Gastrocnemius medialis (tissue), 4 donors: ENCODE measurements around the gene TACC3. TPM values are rescaled to one million over a fixed set of nuclear protein-coding genes. Genes with fewer than 3 reads are reported as not detected.

ENCODE experiments used
- ATAC-seq, 2 donors: fragments of 150-250 bp; one replicate each; pipeline ENCODE4 v1.9.1; 2016
- DNase-seq, 2 donors: peaks; one replicate each; pipeline ENCODE4 v3.0.0-alpha.2; 2019
- H3K27ac ChIP-seq, 4 donors: fragments of 200-600 bp; sonication (generic); 1 replicate in 1 of 4; 2 replicates in 3 of 4; pipeline ENCODE4 v1.5.1; 2016 to 2018; ENCODE audit warnings: mild to moderate bottlenecking in 2 of 4, moderate library complexity in 1 of 4
- H3K27me3 ChIP-seq, 3 donors: fragments of 200-600 bp; sonication (generic) in 2 of 3; 1 replicate in 1 of 3; 2 replicates in 2 of 3; pipeline versions ENCODE4 v1.5.1 to v1.6.0; 2016 to 2019; ENCODE audit warnings: mild to moderate bottlenecking in 1 of 3, moderate library complexity in 1 of 3
- H3K36me3 ChIP-seq, 2 donors: fragments of 200-600 bp; sonication (generic) in 1 of 2; one replicate each; pipeline ENCODE4 v1.5.1; 2017 to 2018
- H3K4me1 ChIP-seq, 2 donors: fragments of 200-600 bp; sonication (generic) in 1 of 2; one replicate each; pipeline ENCODE4 v1.5.1; 2016 to 2017; ENCODE audit warnings: mild to moderate bottlenecking in 2 of 2
- H3K4me3 ChIP-seq, 4 donors: fragments of 200-600 bp; sonication (generic) in 3 of 4; 1 replicate in 1 of 4; 2 replicates in 3 of 4; pipeline ENCODE4 v1.5.1; 2016 to 2019; ENCODE audit warnings: mild to moderate bottlenecking in 2 of 4
- H3K9me3 ChIP-seq, 3 donors: fragments of 200-600 bp; sonication (generic) in 2 of 3; 1 replicate in 1 of 3; 2 replicates in 2 of 3; pipeline ENCODE4 v1.5.1; 2016 to 2019
- POLR2A ChIP-seq, 2 donors: fragments of 450-650 bp; IDR thresholded peaks; one replicate each; pipeline ENCODE4 v1.6.1; 2017; ENCODE audit warnings: antibody characterized with exemption in 2 of 2, mild to moderate bottlenecking in 2 of 2, moderate library complexity in 2 of 2
- in situ Hi-C, 4 donors: fragments of 200-750 bp; cut with MboI; loops; one replicate each; pipeline versions ENCODE4 v1.15.0 to v1.8.0; 2017; ENCODE audit warnings: low sequenced_read_pairs in 4 of 4
- intact Hi-C: fragments of 100-400 bp; cut with DNase I; formaldehyde crosslinking; loops from one replicate; pipeline ENCODE4 v1.15.1; 2023; ENCODE audit warnings: low total_unique reads
- total RNA-seq, 4 donors: library from RNA; depleted of rRNA; stranded (reverse); fragments of >200 nt; gene quantifications; one replicate each; pipeline versions ENCODE4 v1.1.0 to v1.2.3, GENCODE V29; 2016
- TF ChIP-seq, protein P1 (sequence below), 5 experiments: fragments of 450-650 bp in 3 of 5; fragments of 200-600 bp in 2 of 5; sonication (generic) in 2 of 5; IDR thresholded peaks in 4 of 5; conservative IDR thresholded peaks in 1 of 5; 1 replicate in 4 of 5; 2 replicates in 1 of 5; pipeline ENCODE4 v1.5.1; 2016 to 2019; ENCODE audit warnings: antibody characterized with exemption in 5 of 5, mild to moderate bottlenecking in 3 of 5, moderate library complexity in 3 of 5

TACC3 gene
- total RNA-seq, 4 donors from 2014 or later, result 1.5 to 3.2 (median 1.9) TPM

- Histone ChIP-seq H3K27me3 (no peaks in the 10 kb centered on the region), H3K4me1 (no peaks in the 10 kb centered on the region), H3K4me3 (no peak overlapping the region), H3K36me3 (no peaks in the 10 kb centered on the region), H3K9me3 (no peaks in the 10 kb centered on the region), H3K27ac (no peak overlapping the region)
- DNase-seq (no peak), ATAC-seq (no peak)
- in situ Hi-C loops, result loop anchor here (10.0 to 25.0 kb wide), 3 partner anchors 137 to 155 kb away; no protein-coding TSS in a partner anchor
- intact Hi-C loops, result no loop called here
- TF ChIP-seq POLR2A (IDR thresholded peaks at IDR 0.05), result no peak
- TF ChIP-seq, protein P1, sequence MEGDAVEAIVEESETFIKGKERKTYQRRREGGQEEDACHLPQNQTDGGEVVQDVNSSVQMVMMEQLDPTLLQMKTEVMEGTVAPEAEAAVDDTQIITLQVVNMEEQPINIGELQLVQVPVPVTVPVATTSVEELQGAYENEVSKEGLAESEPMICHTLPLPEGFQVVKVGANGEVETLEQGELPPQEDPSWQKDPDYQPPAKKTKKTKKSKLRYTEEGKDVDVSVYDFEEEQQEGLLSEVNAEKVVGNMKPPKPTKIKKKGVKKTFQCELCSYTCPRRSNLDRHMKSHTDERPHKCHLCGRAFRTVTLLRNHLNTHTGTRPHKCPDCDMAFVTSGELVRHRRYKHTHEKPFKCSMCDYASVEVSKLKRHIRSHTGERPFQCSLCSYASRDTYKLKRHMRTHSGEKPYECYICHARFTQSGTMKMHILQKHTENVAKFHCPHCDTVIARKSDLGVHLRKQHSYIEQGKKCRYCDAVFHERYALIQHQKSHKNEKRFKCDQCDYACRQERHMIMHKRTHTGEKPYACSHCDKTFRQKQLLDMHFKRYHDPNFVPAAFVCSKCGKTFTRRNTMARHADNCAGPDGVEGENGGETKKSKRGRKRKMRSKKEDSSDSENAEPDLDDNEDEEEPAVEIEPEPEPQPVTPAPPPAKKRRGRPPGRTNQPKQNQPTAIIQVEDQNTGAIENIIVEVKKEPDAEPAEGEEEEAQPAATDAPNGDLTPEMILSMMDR (IDR thresholded peaks at IDR 0.05 in 4 of 5, conservative IDR thresholded peaks at IDR 0.05 in 1 of 5), result no peak
Measured at GRCh38 chr4:1749826-1750225, 28.5 kb downstream of the TACC3 start.

DNA sequence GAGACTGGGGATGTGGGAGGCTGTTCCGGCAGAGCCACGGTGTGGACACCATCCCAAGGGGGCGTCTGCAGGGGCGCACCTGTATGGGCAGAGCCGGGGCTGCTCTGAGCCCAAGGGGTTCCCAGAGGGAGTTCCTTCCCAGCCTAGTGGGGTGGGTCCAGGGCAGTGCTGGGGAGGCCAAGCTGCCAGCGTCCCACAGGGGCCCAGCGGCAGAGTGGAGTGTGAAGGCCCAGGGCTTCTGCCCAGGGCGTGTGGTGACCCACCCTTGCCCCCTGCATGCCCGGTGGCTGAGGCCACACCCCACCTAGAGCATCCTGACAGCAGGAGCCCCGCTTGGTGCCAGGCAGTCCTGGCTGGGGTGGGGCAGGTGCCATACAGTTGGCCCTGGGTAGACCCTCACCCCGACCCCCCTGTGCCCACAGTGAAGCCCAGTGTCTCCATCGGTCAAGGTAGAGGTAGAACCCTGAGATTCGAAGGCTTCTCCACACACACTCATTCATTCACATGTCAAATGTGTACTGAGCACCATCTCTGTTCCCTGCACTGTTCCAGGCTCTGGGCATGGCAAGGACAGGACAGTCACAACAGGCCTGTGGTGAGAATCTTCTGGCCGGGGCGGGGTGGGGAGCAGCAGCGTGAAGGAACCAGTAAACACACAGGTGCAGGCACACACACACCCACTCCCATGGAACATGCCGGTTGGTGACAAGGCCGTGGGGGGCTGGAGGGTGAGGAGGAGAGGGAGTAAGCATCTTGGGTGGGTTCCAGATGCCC, 29.2 kb downstream of the TACC3 start:
- DNase-seq, result no peak
- intact Hi-C loops (no loop called here), in situ Hi-C loops (no loop called here)
- Histone ChIP-seq H3K27ac (no peak overlapping the region), H3K4me1 (no peaks in the 10 kb centered on the region), H3K9me3 (no peaks in the 10 kb centered on the region), H3K36me3 (no peaks in the 10 kb centered on the region), H3K27me3 (no peaks in the 10 kb centered on the region), H3K4me3 (no peak overlapping the region)
- no peak for ATAC-seq
- no peak for TF ChIP-seq POLR2A (IDR thresholded peaks at IDR 0.05)
- TF ChIP-seq, protein P1 (IDR thresholded peaks at IDR 0.05 in 4 of 5, conservative IDR thresholded peaks at IDR 0.05 in 1 of 5), result no peak

GRCh38 chr4:1751155-1751918, 30.0 kb downstream of the TACC3 start:
- in situ Hi-C loops (no loop called here), intact Hi-C loops (no loop called here)
- Histone ChIP-seq H3K4me3 (no peak overlapping the region), H3K36me3 (no peaks in the 10 kb centered on the region), H3K9me3 (no peaks in the 10 kb centered on the region), H3K27me3 (no peaks in the 10 kb centered on the region), H3K4me1 (no peaks in the 10 kb centered on the region), H3K27ac (no peak overlapping the region)
- ATAC-seq (no peak), DNase-seq (no peak)
- TF ChIP-seq, protein P1 (IDR thresholded peaks at IDR 0.05 in 4 of 5, conservative IDR thresholded peaks at IDR 0.05 in 1 of 5), result no peak
- no peak for TF ChIP-seq POLR2A (IDR thresholded peaks at IDR 0.05)

DNA sequence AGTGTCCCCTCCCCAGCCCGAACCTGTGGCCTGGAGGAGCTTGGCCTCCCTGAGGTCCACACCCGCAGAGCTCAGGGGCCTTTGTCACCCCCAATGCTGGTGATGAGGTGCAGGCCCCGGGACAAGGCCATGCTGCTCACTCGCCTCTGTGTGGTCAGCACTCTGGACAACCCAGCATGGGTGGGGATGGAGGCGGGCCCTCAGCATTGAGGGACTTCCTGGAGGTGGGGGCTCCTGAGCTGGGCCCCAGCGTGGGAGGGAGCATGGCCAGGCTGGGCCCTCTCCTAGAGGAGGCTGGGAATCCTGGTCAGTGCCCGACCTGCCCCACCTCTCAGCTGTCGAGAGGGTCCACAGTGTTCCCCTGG, 30.6 kb downstream of the TACC3 start:
- TF ChIP-seq POLR2A (IDR thresholded peaks at IDR 0.05), result no peak
- TF ChIP-seq, protein P1 (IDR thresholded peaks at IDR 0.05 in 4 of 5, conservative IDR thresholded peaks at IDR 0.05 in 1 of 5), result no peak
- no peaks in the 10 kb centered on the region for H3K9me3 ChIP-seq
- in situ Hi-C loops (no loop called here), intact Hi-C loops (no loop called here)
- H3K4me3 ChIP-seq, result no peak overlapping the region
- no peaks in the 10 kb centered on the region for H3K4me1 ChIP-seq
- DNase-seq (no peak), ATAC-seq (no peak)
- no peak overlapping the region for H3K27ac ChIP-seq
- no peaks in the 10 kb centered on the region for H3K27me3 ChIP-seq
- no peaks in the 10 kb centered on the region for H3K36me3 ChIP-seq
